DMS53 treated with DMSO at 0.1 percent for 48 hours (cell line): ENCODE measurements around the gene TRDN.

Source experiments
- DNase-seq: peaks from one replicate; lab custom pipeline; 2025; ENCODE audit not compliant: unreplicated experiment; lab: John Stamatoyannopoulos, UW

Gene TRDN

GRCh38 chr6:123201869-123202372, 434.8 kb downstream of the TRDN start:
- no peak for DNase-seq

GRCh38 chr6:123193298-123193697, 443.5 kb downstream of the TRDN start:
- no peak for DNase-seq

DNA sequence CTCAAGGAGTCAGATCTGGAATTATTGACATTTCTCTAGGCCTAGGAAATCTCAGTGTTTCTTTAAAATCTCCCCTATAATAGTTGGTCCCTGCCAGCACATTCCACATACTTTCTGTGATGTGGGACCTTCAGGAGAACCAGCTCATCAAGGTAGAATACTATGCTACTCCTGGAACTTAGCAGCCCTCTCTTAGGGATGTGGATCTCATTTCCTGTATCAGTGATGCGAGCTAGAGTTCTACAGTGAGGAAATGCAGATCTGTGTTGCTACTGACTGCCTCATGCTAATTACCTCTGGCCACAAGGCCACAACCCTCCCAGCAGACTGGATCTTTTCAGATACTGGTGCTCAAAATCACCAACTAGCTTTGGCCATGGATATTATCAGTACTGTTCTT, 446.9 kb downstream of the TRDN start:
- DNase-seq = no peak

GRCh38 chr6:123182998-123183397, 453.8 kb downstream of the TRDN start:
- no peak for DNase-seq

GRCh38 chr6:123176706-123177105, 460.0 kb downstream of the TRDN start:
- no peak for DNase-seq

- DNase-seq = no peak
These were observed 465.2 kb downstream of the TRDN start for GRCh38 chr6:123171341-123172115.

- no peak for DNase-seq
These were observed 467.0 kb downstream of the TRDN start for GRCh38 chr6:123169774-123170095.

DNA sequence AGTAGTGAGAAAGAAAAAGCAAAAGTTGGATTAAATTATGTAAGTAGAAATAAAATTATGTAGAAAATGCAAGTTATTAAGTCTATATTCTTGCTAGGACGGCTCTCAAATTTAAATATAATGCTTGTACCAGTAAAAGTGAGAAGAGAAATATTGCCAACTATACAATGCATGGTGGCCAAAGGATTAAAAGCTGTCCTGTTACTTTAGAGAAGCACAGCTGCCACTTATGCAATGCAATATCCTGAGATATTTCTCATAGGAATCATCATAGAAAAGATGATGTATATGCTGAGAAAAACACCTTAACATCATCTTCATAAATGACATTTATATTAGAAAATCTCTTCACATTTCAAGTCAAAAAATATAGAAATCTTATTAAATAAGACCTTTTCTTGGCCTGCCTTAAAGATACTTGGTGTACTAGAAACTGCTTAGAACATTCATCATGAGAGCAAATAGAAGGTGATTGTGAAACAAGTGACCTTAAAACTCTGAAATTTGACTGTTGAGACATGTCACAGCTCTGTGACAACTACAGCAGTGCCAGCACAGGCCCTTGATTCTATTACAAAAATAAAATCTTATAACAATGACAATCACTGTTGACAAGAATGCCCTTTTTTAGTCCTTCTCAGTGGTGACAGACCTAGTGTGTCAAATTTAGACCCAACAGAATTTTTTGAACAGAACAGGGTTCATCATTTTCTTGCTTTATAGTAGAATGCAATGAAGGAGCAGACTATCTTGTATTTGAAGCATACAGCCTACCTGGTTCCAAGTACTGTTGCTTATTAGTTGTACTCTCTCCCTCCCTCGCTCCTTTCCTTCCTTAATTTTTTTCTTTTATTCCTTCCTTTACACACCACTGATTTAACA, 467.6 kb downstream of the TRDN start:
- no peak for DNase-seq

GRCh38 chr6:123168466-123168865, 468.3 kb downstream of the TRDN start:
- no peak for DNase-seq
